BJ (cell line): ENCODE results near the gene ARHGAP24. TPM values are rescaled to one million over a fixed set of nuclear protein-coding genes. Genes with fewer than 3 reads are reported as not detected.

Experiments used
- CTCF ChIA-PET: fragments of 350-600 bp; formaldehyde crosslinking; extraction: SDS; loops from one replicate; lab custom pipeline; 2021; ENCODE audit warnings: antibody characterized with exemption, inconsistent platforms; lab: Yijun Ruan, JAX
- POLR2A ChIA-PET: fragments of 300-600 bp; sonication (Branson Sonifier 250); formaldehyde crosslinking; extraction: SDS; loops from one replicate; lab custom pipeline; 2021; ENCODE audit warnings: antibody characterized with exemption; lab: Charles Lee
- DNase-seq: peaks from one replicate; pipeline ENCODE4 v3.0.0-alpha.2; 2011; ENCODE audit warnings: low read depth
- H3K27me3 ChIP-seq: 2 replicates; pipeline ENCODE4 v1.6.0; 2011; ENCODE audit warnings: low read length; ENCODE audit not compliant: control insufficient read depth, insufficient read depth
- H3K36me3 ChIP-seq: 2 replicates; pipeline ENCODE4 v1.5.1; 2011; ENCODE audit warnings: low read length; ENCODE audit not compliant: control insufficient read depth, insufficient read depth
- H3K4me3 ChIP-seq: 2 replicates; pipeline ENCODE4 v1.5.1; 2011; ENCODE audit warnings: low read depth, mild to moderate bottlenecking, control low read depth, low read length
- CTCF ChIP-seq: IDR thresholded peaks from 2 replicates; pipeline ENCODE4 v1.5.1; 2011; ENCODE audit warnings: low read depth, mild to moderate bottlenecking, control low read depth, inconsistent platforms, low read length, moderate library complexity; ENCODE audit not compliant: insufficient read depth
- polyA plus RNA-seq: library from polyadenylated mRNA; depleted of rRNA; stranded (reverse); fragments of >200 nt; gene quantifications from 2 replicates; pipeline ENCODE4 v1.2.3, GENCODE V29; 2011

ARHGAP24 gene
- polyA plus RNA-seq, 1 experiment, result 17.7 TPM

- Histone ChIP-seq H3K36me3 (no peaks in the 10 kb centered on the region), H3K4me3 (no peak overlapping the region), H3K27me3 (no peaks in the 10 kb centered on the region)
- CTCF ChIA-PET, result interaction anchor here (0.6 kb wide), 1 partner anchor 965 kb away, joined by 3 read pairs; no protein-coding TSS in a partner anchor
- TF ChIP-seq CTCF, result no peak
- DNase-seq, result no peak
- POLR2A ChIA-PET, result no interaction called here
Measured at GRCh38 chr4:85700362-85700761, 225.4 kb downstream of the ARHGAP24 start.

GRCh38 chr4:85701861-85702321 lies 226.9 kb downstream of the ARHGAP24 start:
- no peak for TF ChIP-seq CTCF
- POLR2A ChIA-PET, result no interaction called here
- H3K27me3 ChIP-seq, result no peaks in the 10 kb centered on the region
- CTCF ChIA-PET, result no interaction called here
- DNase-seq, result no peak
- H3K36me3 ChIP-seq, result no peaks in the 10 kb centered on the region
- H3K4me3 ChIP-seq, result no peak overlapping the region

GRCh38 chr4:85703096-85703495 lies 228.1 kb downstream of the ARHGAP24 start:
- Histone ChIP-seq H3K4me3 (no peak overlapping the region), H3K27me3 (no peaks in the 10 kb centered on the region), H3K36me3 (no peaks in the 10 kb centered on the region)
- no peak for DNase-seq
- TF ChIP-seq CTCF, result no peak
- ChIA-PET CTCF (no interaction called here), POLR2A (no interaction called here)

GRCh38 chr4:85707611-85708010 lies 232.7 kb downstream of the ARHGAP24 start:
- ChIA-PET POLR2A (no interaction called here), CTCF (interaction anchor here (1.4 kb wide), 1 partner anchor 10 kb away, joined by 4 read pairs; no protein-coding TSS in a partner anchor)
- no peak for DNase-seq
- TF ChIP-seq CTCF, result no peak
- Histone ChIP-seq H3K4me3 (no peak overlapping the region), H3K27me3 (no peaks in the 10 kb centered on the region), H3K36me3 (no peaks in the 10 kb centered on the region)

GRCh38 chr4:85708468-85708867 lies 233.5 kb downstream of the ARHGAP24 start:
- Histone ChIP-seq H3K36me3 (no peaks in the 10 kb centered on the region), H3K4me3 (no peak overlapping the region), H3K27me3 (no peaks in the 10 kb centered on the region)
- ChIA-PET CTCF (interaction anchor here (1.4 kb wide), 1 partner anchor 9 kb away, joined by 4 read pairs; no protein-coding TSS in a partner anchor), POLR2A (no interaction called here)
- no peak for DNase-seq
- TF ChIP-seq CTCF, result no peak
